Body of pancreas (tissue), 4 donors: ENCODE data around the gene BOC. TPM values are rescaled to one million over a fixed set of nuclear protein-coding genes. Genes with fewer than 3 reads are reported as not detected.

Source experiments
- ATAC-seq: fragments of 150-250 bp; one replicate; pipeline ENCODE4 v1.9.1; 2016
- DNase-seq, 4 donors: peaks; one replicate each; pipeline ENCODE4 v3.0.0-alpha.2; 2019
- H3K27ac ChIP-seq, 4 donors: fragments of 200-600 bp; sonication (generic); 1 replicate in 3 of 4; 2 replicates in 1 of 4; pipeline versions ENCODE4 v1.5.1 to v1.6.1; 2016 to 2019; ENCODE audit warnings: mild to moderate bottlenecking in 1 of 4, mixed read lengths in 1 of 4, moderate library complexity in 1 of 4
- H3K27me3 ChIP-seq, 2 donors: fragments of 200-600 bp; sonication (generic); one replicate each; pipeline ENCODE4 v1.6.0; 2016; ENCODE audit warnings: mild to moderate bottlenecking in 1 of 2
- H3K36me3 ChIP-seq, 2 donors: fragments of 200-600 bp; sonication (generic); replicated peaks in 1 of 2; 2 replicates each; pipeline ENCODE4 v1.5.1; 2016; ENCODE audit warnings: low read depth in 2 of 2; ENCODE audit not compliant: insufficient read depth in 1 of 2
- H3K4me1 ChIP-seq: fragments of 200-600 bp; sonication (generic); one replicate; pipeline ENCODE4 v1.6.0; 2016
- H3K4me3 ChIP-seq, 2 donors: fragments of 200-600 bp; sonication (generic); 1 replicate in 1 of 2; 2 replicates in 1 of 2; pipeline ENCODE4 v1.5.1; 2016 to 2019
- H3K9me3 ChIP-seq, 3 donors: fragments of 200-600 bp; sonication (generic); 1 replicate in 2 of 3; 2 replicates in 1 of 3; pipeline ENCODE4 v1.5.1; 2016
- POLR2A ChIP-seq, 3 donors: fragments of 450-650 bp; IDR thresholded peaks; one replicate each; pipeline ENCODE4 v1.6.1; 2016; ENCODE audit warnings: antibody characterized with exemption in 3 of 3, mild to moderate bottlenecking in 2 of 3
- WGBS, 2 donors: methylation state at CpG; one replicate each; pipeline ENCODE4 v1.1.5; 2017; 5-methylcytosine and 5-hydroxymethylcytosine counted together
- intact Hi-C: fragments of 100-400 bp; cut with DNase I; formaldehyde crosslinking; loops from one replicate; pipeline ENCODE4 v1.15.1; 2023
- total RNA-seq, 2 donors: library from RNA; depleted of rRNA; stranded (reverse); fragments of >200 nt; gene quantifications; one replicate each; pipeline ENCODE4 v1.1.0, GENCODE V29; 2016
- TF ChIP-seq, protein P1 (sequence below), 7 experiments: fragments of 450-650 bp in 4 of 7; fragments of 200-600 bp in 3 of 7; sonication (generic) in 3 of 7; IDR thresholded peaks; one replicate each; pipeline ENCODE4 v1.5.1; 2016 to 2019; ENCODE audit warnings: antibody characterized with exemption in 7 of 7

BOC gene
- total RNA-seq, 2 donors from 2014 or later: 22.7 to 29.6 TPM

DNA sequence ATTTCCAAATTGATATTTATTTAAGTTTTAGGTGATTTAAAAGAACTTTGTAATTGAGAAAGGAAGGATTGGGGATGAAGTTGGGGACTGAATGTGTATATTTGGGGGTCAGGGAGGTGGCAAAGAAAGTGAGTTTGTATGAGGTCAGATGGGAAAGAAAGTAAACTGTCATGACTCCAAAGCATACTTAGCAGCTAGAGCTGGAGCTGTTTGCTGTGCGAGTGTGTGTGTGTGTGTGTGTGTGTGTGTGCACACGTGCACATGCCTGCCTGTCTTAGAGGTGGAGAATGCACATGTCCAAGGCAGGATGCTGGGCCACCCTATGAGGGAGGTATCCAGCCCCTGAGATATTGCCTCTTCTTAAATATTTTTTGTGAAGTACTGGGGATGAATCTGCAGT is 21.0 kb downstream of the BOC start:
- peaks cover 9% of the 10 kb centered on the region for H3K4me1 ChIP-seq
- WGBS, 2 donors: 57 to 60% methylated on average over 2 of the region's 2 CpGs
- DNase-seq (no peak), ATAC-seq (no peak)
- intact Hi-C loops: no loop called here
- no peaks in the 10 kb centered on the region for H3K9me3 ChIP-seq
- H3K4me3 ChIP-seq: no peak overlapping the region
- TF ChIP-seq POLR2A (IDR thresholded peaks at IDR 0.05): no peak
- TF ChIP-seq, protein P1, sequence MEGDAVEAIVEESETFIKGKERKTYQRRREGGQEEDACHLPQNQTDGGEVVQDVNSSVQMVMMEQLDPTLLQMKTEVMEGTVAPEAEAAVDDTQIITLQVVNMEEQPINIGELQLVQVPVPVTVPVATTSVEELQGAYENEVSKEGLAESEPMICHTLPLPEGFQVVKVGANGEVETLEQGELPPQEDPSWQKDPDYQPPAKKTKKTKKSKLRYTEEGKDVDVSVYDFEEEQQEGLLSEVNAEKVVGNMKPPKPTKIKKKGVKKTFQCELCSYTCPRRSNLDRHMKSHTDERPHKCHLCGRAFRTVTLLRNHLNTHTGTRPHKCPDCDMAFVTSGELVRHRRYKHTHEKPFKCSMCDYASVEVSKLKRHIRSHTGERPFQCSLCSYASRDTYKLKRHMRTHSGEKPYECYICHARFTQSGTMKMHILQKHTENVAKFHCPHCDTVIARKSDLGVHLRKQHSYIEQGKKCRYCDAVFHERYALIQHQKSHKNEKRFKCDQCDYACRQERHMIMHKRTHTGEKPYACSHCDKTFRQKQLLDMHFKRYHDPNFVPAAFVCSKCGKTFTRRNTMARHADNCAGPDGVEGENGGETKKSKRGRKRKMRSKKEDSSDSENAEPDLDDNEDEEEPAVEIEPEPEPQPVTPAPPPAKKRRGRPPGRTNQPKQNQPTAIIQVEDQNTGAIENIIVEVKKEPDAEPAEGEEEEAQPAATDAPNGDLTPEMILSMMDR (IDR thresholded peaks at IDR 0.05): no peak
- H3K27me3 ChIP-seq: no peaks in the 10 kb centered on the region
- H3K36me3 ChIP-seq: no peaks in the 10 kb centered on the region
- H3K27ac ChIP-seq: no peak overlapping the region

DNA sequence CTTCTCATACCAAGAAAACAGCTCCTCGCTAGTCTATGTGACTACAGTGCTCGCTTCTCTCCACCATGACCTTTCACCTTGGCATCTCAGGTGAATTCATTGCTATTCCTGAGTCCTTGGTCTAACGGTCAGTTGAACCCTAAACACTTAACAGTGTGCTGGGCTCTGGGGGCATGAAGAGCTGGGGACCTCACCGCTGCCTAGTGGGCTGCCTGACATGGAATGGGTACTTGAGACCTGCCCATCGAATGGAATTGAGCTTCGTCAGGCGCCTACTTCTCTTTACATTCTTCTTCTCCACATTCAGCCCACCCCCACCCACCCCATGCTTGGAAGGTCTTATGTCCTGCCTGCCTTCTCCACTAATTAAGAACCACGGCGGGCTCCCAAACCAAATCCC is 22.1 kb downstream of the BOC start:
- ATAC-seq (no peak), DNase-seq (no peak)
- TF ChIP-seq, protein P1 (IDR thresholded peaks at IDR 0.05): no peak
- no peak for TF ChIP-seq POLR2A (IDR thresholded peaks at IDR 0.05)
- no peaks in the 10 kb centered on the region for H3K27me3 ChIP-seq
- no peaks in the 10 kb centered on the region for H3K36me3 ChIP-seq
- no peak overlapping the region for H3K4me3 ChIP-seq
- peaks cover 9% of the 10 kb centered on the region for H3K4me1 ChIP-seq
- H3K9me3 ChIP-seq: no peaks in the 10 kb centered on the region
- 90 to 92% methylated on average over 9 of the region's 9 CpGs for WGBS, 2 donors
- H3K27ac ChIP-seq: no peak overlapping the region
- intact Hi-C loops: no loop called here

DNA sequence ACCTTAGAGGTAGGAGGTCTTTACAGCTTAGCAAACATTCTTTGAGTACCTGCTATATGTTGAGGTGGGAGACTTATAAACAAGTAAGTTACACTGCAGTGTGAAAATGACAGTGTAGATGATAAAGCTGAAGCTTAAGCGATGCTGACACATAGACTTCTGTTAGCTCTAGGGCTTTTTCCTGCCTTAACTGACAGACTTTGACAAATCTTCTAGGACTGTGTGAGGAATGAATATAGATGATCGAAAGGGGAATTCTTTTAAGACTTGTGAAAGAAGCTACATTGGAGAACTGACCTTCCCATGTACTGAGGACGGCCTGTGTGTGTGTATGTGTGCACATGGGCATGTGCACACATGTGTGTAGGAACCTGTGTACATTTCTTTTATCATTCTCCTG is 22.7 kb downstream of the BOC start:
- intact Hi-C loops: no loop called here
- peaks cover 9% of the 10 kb centered on the region for H3K4me1 ChIP-seq
- TF ChIP-seq, protein P1 (IDR thresholded peaks at IDR 0.05): no peak
- no peak for TF ChIP-seq POLR2A (IDR thresholded peaks at IDR 0.05)
- DNase-seq (no peak), ATAC-seq (no peak)
- no peaks in the 10 kb centered on the region for H3K36me3 ChIP-seq
- H3K4me3 ChIP-seq: no peak overlapping the region
- WGBS, 2 donors: 88 to 96% methylated on average over 3 of the region's 3 CpGs
- no peaks in the 10 kb centered on the region for H3K27me3 ChIP-seq
- H3K27ac ChIP-seq: no peak overlapping the region
- H3K9me3 ChIP-seq: no peaks in the 10 kb centered on the region

DNA sequence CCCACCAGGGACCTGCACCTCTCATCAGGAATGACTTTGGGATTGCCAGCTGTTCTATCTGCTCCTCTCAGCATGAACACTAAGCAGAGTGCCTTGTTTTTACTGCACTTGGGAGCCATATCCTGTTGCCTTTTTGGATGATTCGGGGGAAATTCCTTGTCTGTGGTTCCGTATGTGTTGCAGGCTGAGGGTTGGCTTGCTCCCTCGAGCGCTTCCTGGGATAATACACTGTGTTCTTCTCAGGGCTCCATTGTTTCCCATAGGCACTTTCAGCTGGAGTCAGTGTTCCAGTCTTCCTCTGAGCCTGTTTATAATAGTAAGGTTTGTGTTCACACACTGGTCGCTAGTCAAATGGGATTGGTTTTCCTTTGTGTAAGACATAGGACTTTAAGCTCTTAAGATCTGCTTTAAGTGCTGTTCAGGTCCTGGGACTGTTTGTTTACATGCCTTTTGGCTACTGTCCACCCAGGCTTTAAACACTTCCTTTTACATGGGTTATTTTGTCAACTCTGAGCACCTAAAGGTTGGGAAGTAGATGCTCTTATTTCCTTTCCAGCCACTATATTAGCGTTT is 23.4 kb downstream of the BOC start:
- 68 to 79% methylated on average over 6 of the region's 6 CpGs for WGBS, 2 donors
- Histone ChIP-seq H3K36me3 (no peaks in the 10 kb centered on the region), H3K9me3 (no peaks in the 10 kb centered on the region), H3K4me3 (no peak overlapping the region), H3K27me3 (no peaks in the 10 kb centered on the region), H3K27ac (no peak overlapping the region), H3K4me1 (peaks cover 9% of the 10 kb centered on the region)
- DNase-seq (no peak), ATAC-seq (no peak)
- intact Hi-C loops: no loop called here
- no peak for TF ChIP-seq POLR2A (IDR thresholded peaks at IDR 0.05)
- TF ChIP-seq, protein P1 (IDR thresholded peaks at IDR 0.05): no peak

DNA sequence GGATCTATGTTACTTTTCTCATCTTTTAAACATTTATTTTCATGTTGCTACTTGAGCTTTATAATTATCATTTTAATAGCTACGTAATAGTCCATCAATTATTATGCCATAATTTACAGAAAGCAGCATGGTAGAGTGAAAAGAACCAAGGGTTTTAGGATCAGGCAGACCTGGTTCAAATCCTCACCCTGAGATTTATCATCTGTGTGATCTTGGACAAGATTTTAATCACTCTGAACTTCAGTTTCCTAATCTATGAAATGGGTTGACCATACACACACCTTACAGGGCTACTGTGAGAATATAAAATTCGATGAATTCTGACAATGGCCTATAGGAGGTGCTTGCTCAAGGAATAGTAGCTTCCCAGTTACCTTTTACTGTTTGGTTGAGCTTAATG is 27.1 kb downstream of the BOC start:
- Histone ChIP-seq H3K27me3 (no peaks in the 10 kb centered on the region), H3K36me3 (no peaks in the 10 kb centered on the region), H3K4me1 (no peaks in the 10 kb centered on the region), H3K27ac (no peak overlapping the region), H3K9me3 (no peaks in the 10 kb centered on the region), H3K4me3 (no peak overlapping the region)
- 89 to 94% methylated on average over 2 of the region's 2 CpGs for WGBS, 2 donors
- DNase-seq: no peak
- intact Hi-C loops: no loop called here
- TF ChIP-seq, protein P1 (IDR thresholded peaks at IDR 0.05): no peak
- no peak for TF ChIP-seq POLR2A (IDR thresholded peaks at IDR 0.05)
- ATAC-seq: no peak
